HepG2 (cell line): ENCODE results near the gene SLC35A2. TPM values are rescaled to one million over a fixed set of nuclear protein-coding genes. Genes with fewer than 3 reads are reported as not detected.

ENCODE experiments used
- AKAP8 ChIP-seq: sonication (generic); formaldehyde crosslinking; IDR thresholded peaks from 2 replicates; pipeline ENCODE4 v1.5.1; 2020; ENCODE audit warnings: mild to moderate bottlenecking, missing genetic modification reagents
- BHLHE40 ChIP-seq: IDR thresholded peaks from 2 replicates; pipeline ENCODE4 v1.6.1; 2011; ENCODE audit warnings: low read length, improper control_type of control experiment
- HOXA9 ChIP-seq: sonication (generic); formaldehyde crosslinking; IDR thresholded peaks from 2 replicates; pipeline ENCODE4 v1.8.1; 2022; ENCODE audit warnings: missing genetic modification reagents, mild to moderate bottlenecking, moderate library complexity, borderline replicate concordance
- PAXIP1 ChIP-seq: sonication (generic); formaldehyde crosslinking; conservative IDR thresholded peaks from 2 replicates; pipeline ENCODE4 v1.4.0; 2020; ENCODE audit warnings: mild to moderate bottlenecking, missing genetic modification reagents, moderate library complexity
- POLR2AphosphoS2 ChIP-seq: IDR thresholded peaks from 2 replicates; pipeline ENCODE4 v1.6.1; 2011; ENCODE audit warnings: low read depth, low read length, improper control_type of control experiment
- YEATS2 ChIP-seq: sonication (generic); formaldehyde crosslinking; IDR thresholded peaks from 2 replicates; pipeline ENCODE4 v1.4.0; 2020; ENCODE audit warnings: missing genetic modification reagents, borderline replicate concordance
- ZFP90 ChIP-seq: sonication (generic); formaldehyde crosslinking; IDR thresholded peaks from 2 replicates; pipeline ENCODE4 v1.8.0; 2022; ENCODE audit warnings: missing genetic modification reagents, mild to moderate bottlenecking, inconsistent platforms, borderline replicate concordance
- ZNF687 ChIP-seq: sonication (generic); formaldehyde crosslinking; IDR thresholded peaks from 2 replicates; pipeline ENCODE4 v1.5.1; 2020; ENCODE audit warnings: mild to moderate bottlenecking, missing genetic modification reagents, moderate library complexity
- ZNF772 ChIP-seq: sonication (generic); formaldehyde crosslinking; IDR thresholded peaks from 2 replicates; pipeline ENCODE4 v1.5.0; 2020; ENCODE audit warnings: mild to moderate bottlenecking, missing genetic modification reagents
- ZNF879 ChIP-seq: sonication (generic); formaldehyde crosslinking; IDR thresholded peaks from 2 replicates; pipeline ENCODE4 v1.8.1; 2023; ENCODE audit warnings: missing genetic modification reagents
- polyA plus RNA-seq, 8 experiments: library from polyadenylated mRNA; depleted of rRNA in 3 of 8; stranded (reverse) in 7 of 8; unstranded in 1 of 8; fragments of >200 nt; fragmentation: Illumina TruSeq in 4 of 8; extraction: Trizol in 4 of 8; gene quantifications; 2 replicates each; pipeline versions ENCODE4 v1.2.1 to v1.2.3, GENCODE V29; 2011 to 2016; ENCODE audit warnings: low read depth in 4 of 8, missing spikeins in 1 of 8, mixed read lengths in 1 of 8; ENCODE audit not compliant: insufficient read depth in 1 of 8
- total RNA-seq, 5 experiments: library from RNA; depleted of rRNA; stranded (reverse); fragments of >200 nt; fragmentation: Illumina TruSeq; extraction: Trizol; gene quantifications; 2 replicates each; pipeline ENCODE4 v1.2.3, GENCODE V29; 2016; ENCODE audit warnings: low read depth in 1 of 5
- TF ChIP-seq, protein P1 (sequence below): sonication (generic); formaldehyde crosslinking; IDR thresholded peaks from 2 replicates; pipeline ENCODE4 v1.5.0; 2020; ENCODE audit warnings: mild to moderate bottlenecking, missing genetic modification reagents, borderline replicate concordance

SLC35A2 gene
- total and polyA plus RNA-seq, 2 of the 13 experiments (the other 11 are each of a cell fraction or from before 2014, with no cell fraction given), result 32.1 to 40.8 TPM

- TF ChIP-seq PAXIP1 (CRISPR knock-in tag), result no peak; the same call in 1 of the 2 replicates
- TF ChIP-seq, protein P1, sequence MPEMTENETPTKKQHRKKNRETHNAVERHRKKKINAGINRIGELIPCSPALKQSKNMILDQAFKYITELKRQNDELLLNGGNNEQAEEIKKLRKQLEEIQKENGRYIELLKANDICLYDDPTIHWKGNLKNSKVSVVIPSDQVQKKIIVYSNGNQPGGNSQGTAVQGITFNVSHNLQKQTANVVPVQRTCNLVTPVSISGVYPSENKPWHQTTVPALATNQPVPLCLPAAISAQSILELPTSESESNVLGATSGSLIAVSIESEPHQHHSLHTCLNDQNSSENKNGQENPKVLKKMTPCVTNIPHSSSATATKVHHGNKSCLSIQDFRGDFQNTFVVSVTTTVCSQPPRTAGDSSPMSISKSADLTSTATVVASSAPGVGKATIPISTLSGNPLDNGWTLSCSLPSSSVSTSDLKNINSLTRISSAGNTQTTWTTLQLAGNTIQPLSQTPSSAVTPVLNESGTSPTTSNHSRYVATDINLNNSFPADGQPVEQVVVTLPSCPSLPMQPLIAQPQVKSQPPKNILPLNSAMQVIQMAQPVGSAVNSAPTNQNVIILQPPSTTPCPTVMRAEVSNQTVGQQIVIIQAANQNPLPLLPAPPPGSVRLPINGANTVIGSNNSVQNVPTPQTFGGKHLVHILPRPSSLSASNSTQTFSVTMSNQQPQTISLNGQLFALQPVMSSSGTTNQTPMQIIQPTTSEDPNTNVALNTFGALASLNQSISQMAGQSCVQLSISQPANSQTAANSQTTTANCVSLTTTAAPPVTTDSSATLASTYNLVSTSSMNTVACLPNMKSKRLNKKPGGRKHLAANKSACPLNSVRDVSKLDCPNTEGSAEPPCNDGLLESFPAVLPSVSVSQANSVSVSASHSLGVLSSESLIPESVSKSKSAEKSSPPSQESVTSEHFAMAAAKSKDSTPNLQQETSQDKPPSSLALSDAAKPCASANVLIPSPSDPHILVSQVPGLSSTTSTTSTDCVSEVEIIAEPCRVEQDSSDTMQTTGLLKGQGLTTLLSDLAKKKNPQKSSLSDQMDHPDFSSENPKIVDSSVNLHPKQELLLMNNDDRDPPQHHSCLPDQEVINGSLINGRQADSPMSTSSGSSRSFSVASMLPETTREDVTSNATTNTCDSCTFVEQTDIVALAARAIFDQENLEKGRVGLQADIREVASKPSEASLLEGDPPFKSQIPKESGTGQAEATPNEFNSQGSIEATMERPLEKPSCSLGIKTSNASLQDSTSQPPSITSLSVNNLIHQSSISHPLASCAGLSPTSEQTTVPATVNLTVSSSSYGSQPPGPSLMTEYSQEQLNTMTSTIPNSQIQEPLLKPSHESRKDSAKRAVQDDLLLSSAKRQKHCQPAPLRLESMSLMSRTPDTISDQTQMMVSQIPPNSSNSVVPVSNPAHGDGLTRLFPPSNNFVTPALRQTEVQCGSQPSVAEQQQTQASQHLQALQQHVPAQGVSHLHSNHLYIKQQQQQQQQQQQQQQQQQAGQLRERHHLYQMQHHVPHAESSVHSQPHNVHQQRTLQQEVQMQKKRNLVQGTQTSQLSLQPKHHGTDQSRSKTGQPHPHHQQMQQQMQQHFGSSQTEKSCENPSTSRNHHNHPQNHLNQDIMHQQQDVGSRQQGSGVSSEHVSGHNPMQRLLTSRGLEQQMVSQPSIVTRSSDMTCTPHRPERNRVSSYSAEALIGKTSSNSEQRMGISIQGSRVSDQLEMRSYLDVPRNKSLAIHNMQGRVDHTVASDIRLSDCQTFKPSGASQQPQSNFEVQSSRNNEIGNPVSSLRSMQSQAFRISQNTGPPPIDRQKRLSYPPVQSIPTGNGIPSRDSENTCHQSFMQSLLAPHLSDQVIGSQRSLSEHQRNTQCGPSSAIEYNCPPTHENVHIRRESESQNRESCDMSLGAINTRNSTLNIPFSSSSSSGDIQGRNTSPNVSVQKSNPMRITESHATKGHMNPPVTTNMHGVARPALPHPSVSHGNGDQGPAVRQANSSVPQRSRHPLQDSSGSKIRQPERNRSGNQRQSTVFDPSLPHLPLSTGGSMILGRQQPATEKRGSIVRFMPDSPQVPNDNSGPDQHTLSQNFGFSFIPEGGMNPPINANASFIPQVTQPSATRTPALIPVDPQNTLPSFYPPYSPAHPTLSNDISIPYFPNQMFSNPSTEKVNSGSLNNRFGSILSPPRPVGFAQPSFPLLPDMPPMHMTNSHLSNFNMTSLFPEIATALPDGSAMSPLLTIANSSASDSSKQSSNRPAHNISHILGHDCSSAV (CRISPR knock-in tag), result no peak
- peak; percentile 66 for TF ChIP-seq ZNF687 (CRISPR knock-in tag)
- no peak for TF ChIP-seq POLR2AphosphoS2
- 0 out of 2 replicates have a peak, but pooled peaks have one; percentile 21 for TF ChIP-seq YEATS2 (CRISPR knock-in tag)
- no peak for TF ChIP-seq HOXA9 (CRISPR knock-in tag)
- no peak for TF ChIP-seq AKAP8 (CRISPR knock-in tag)
- TF ChIP-seq ZNF879 (CRISPR knock-in tag), result no peak
- no peak for TF ChIP-seq BHLHE40
- TF ChIP-seq ZNF772, result no peak
- no peak for TF ChIP-seq ZFP90
These were observed 19.8 kb downstream of the SLC35A2 start (continued) for GRCh38 chrX:48891402-48892288.
